Retina (tissue), 1 donor: ENCODE data around the gene DLX4.
A peak's percentile ranks its signal among the peaks of the same experiment; 100 is the strongest.

ENCODE experiments used
- DNase-seq: peaks from one replicate; pipeline ENCODE4 v3.0.0-alpha.2; 2016

The DLX4 gene, protein sequence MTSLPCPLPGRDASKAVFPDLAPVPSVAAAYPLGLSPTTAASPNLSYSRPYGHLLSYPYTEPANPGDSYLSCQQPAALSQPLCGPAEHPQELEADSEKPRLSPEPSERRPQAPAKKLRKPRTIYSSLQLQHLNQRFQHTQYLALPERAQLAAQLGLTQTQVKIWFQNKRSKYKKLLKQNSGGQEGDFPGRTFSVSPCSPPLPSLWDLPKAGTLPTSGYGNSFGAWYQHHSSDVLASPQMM

DNA sequence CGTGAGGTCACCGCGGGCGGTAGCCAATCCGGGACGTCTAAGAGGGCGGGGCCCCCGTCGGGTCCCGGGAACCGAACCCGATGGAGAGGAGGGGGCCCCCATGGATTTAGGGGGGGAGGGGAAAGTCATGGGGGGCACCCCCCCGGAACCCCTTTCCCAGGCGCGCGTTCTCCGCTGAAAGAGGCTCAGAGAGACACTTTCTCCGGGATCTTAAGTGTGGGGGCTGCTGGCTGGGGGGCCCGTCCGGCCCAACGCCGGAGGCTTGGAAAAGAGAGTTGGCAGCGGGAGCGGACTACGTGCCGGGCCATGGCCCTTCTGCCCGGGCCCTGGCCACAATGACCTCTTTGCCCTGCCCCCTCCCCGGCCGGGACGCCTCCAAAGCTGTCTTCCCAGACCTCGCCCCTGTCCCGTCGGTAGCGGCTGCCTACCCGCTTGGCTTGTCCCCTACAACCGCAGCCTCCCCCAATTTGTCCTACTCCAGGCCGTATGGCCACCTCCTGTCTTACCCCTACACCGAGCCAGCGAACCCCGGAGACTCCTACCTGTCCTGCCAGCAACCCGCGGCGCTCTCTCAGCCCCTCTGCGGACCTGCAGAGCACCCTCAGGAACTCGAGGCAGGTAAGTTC is at the start of gene DLX4:
Gene DLX4 (plus strand): TSS at position 57 of the 626 bp plus-strand sequence. CDS start 279 bp downstream, at position 336.
- no peak for DNase-seq

DNA sequence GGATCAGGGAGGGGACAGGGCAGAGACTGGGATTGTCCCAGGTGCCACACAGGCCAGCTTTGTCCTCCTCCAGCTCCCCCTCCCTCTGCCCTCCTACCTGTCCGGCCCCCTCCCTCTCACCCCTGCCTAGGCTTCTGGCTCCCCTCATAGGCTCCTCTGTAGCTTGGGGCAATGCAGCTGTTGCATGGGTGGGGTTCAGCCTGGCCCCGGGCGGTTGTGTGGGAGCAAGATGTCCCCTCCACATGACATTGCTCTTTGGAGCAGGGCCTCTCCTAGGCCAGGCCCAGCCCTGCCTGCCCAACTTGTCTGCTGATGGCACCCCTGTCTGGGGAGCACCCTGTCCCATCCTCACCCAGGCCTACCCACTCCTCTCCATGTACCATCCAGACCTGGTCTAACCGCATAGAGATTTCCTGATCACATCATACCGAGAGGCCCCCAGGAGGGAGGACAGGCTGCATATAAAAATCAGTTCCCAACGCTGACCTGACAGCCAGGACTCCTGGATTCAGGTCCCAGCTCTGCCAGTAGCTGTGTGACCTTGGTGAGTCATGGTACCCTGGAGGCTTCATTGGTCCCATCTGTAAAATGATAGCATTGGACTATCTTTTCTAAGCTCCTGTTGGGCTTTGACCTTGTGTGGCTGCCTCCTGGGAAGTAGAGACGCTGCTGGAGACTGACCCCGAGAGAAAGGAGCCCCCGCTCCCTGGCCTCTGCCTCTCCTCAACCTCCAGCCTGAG is 48.8 kb upstream of the DLX4 start:
- no peak for DNase-seq

GRCh38 chr17:49922095-49922494 is 46.9 kb upstream of the DLX4 start:
- DNase-seq, result no peak

DNA sequence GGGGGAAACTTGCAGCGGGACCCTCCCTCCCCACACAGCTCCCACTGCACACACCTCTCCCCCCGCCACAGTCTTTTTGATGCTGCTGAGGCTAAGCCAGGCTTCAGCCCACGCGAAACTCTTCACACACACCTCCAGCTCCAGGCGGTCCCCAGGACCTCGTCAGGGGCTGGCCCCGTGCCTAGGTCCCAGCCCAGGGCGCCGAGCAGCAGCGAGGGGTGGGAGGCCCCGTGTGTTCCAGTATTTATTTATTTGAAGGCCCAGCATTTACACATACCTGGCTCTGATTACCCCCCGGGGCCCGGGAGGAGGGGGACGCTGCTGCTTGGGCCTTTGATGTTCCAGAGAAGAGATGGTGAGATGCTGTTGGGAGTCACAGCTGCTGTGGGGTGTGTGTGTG is 44.9 kb upstream of the DLX4 start:
- DNase-seq, result no peak

DNA sequence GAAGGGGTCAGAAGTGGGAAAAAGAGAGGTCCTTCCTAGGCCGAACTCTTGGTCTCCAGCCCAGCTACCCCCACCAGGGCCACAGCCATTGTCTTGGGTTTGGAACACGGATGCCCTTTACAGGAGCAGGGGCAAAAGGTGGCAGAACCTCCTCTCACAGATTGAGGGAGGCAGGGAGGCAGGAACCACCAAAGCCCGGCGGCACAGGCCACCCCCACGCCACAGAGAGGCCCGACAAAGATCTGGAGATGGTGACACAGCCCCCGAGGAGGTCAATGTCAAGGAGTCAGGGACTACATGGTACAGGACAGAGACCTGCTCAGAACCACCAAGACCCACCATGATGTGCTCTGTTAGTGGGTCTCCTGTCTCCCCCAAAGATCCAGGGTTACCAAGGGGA is 44.4 kb upstream of the DLX4 start:
- no peak for DNase-seq

DNA sequence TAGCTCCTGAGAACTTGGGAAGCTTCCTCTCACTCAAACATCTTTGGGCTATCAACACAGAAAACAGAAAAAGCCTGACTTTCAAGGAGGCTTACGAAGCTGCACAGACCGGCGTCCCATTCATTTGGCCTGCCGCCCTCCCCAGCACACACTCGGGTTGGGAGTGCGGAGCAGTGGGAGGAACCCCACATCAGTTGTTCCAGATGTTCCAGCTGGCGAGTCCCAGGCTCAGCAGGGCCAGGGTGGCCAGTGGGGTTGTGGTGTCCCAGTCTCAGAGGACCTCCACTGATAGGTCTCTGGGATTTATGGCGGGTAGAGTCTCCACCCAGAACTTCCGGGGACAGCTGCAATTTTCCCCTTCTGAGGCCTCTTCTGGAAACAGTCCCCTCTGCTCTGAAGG is 43.1 kb upstream of the DLX4 start:
- no peak for DNase-seq

- DNase-seq, result no peak
These were observed 42.1 kb upstream of the DLX4 start for GRCh38 chr17:49926886-49927285.

- DNase-seq, result no peak
These were observed 40.7 kb upstream of the DLX4 start for GRCh38 chr17:49928126-49928800.

GRCh38 chr17:49928837-49929475 is 40.0 kb upstream of the DLX4 start:
- no peak for DNase-seq

- no peak for DNase-seq
These were observed 38.1 kb upstream of the DLX4 start for GRCh38 chr17:49930880-49931279.

DNA sequence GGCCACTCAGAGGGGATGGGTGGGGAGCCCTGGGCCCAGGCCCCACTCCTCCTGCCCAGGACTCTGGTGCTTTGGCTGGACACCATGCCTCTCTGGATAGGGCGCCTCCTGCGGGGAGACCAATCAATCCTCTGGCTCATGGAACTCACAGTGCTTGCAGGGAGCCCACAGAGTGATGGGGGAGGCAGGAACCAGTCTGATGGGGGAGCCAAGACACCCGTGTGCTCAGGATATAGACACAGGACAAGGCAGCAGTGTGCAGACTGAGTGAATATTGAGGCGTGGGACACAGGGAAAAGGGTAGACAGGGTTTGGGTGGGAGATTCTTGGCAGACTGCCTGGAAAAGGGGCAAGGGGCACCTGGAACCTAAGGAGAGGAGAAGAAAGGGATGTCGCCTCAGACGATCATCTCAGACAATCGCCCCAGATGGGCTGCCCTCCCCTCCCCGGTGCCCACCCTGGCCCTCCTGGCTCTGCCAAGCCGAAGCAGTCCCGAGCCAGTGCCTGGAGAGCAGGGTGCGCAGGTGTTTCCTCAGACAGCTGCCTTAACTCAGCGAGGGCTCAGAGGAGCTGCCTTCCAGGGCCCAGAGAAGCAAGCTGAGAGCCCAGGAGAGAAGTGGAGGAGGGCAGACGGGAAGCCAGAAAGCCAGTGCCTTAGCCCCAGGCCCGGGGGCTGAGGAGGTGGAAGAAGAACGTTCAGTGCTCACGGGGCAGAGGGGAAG is 37.4 kb upstream of the DLX4 start:
- DNase-seq, result no peak

GRCh38 chr17:49932138-49932723 is 36.8 kb upstream of the DLX4 start:
- no peak for DNase-seq

DNA sequence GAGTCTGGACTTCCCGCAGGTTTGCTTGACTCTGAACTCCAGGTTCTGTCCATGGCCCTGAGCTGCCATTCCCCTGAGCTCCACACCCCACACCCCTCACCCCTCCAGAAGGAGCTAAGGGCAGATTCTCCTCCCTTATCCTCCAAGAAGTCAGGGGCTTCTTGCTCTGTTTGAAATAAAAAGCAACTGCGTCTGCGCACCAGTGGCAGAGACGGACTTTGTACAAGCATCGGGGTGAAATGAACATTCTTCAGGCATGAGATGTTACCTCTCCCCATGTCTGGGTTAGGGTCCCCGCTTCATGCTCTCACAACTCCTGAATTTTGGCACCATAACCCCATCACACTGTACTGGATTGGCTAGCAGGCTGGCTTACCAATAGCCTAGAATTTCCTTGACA is 36.1 kb upstream of the DLX4 start:
- no peak for DNase-seq

GRCh38 chr17:49935526-49936210 is 33.3 kb upstream of the DLX4 start:
- no peak for DNase-seq

- DNase-seq, result no peak
These were observed 32.6 kb upstream of the DLX4 start for GRCh38 chr17:49936386-49936785.

DNA sequence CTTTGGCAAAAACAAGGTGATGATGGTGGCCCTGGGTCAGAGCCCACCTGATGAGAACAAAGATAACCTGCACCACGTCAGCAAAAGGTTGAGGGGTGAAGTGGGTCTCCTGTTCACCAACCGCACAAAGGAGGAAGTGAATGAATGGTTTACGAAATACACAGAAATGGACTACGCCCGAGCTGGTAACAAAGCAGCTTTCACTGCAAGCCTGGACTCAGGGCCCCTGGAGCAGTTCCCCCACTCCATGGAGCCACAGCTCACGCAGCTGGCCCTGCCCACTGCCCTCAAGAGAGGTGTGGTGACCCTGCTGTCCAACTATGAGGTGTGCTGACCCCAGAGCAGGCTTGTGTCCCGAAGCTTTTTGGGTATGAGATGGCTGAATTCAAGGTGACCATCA is 29.7 kb upstream of the DLX4 start:
- no peak for DNase-seq

- no peak for DNase-seq
These were observed 27.6 kb upstream of the DLX4 start for GRCh38 chr17:49941427-49941826.

- no peak for DNase-seq
These were observed 26.0 kb upstream of the DLX4 start for GRCh38 chr17:49942947-49943346.

DNA sequence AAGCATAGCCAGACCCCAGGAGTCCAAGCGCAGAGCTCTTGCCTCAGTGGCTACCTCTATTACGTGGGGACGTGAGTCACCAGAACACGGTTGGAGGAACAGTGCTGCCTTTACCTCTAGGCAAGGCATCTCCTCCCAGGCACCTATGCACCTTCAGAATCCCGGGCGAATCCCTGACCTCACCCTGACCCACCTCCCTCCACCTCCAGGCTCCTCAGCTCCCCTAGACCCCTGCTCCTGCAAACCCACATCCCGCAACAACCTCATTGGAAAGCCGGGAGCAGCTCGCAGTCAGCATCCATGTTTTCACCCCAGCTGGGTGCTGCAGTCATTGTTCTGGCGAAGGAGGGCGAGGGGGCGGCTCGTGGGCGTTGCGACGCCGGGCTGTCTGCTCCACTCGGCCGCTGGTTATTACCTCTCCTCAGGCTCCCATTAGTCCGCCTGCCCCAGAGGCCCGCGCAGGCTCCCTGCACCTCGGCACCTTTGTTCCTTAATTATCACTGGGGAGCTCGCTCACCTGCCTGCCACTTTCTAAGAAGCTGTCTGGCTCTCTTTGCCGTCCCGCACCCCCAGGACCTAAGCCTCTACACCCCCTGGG is 24.6 kb upstream of the DLX4 start:
- DNase-seq, result peak; percentile 50

GRCh38 chr17:49946208-49946607 is 22.8 kb upstream of the DLX4 start:
- DNase-seq, result no peak
